SK-N-MC (cell line): ENCODE measurements around the gene RPL3.
"Not testable (repeated sequence)": the region's sequence is repeated elsewhere in the genome, so short reads cannot be mapped to it uniquely, and the experiment has no call there.

Experiments used
- DNase-seq: peaks from one replicate; pipeline ENCODE4 v3.0.0-alpha.2; 2011; ENCODE audit warnings: low read depth, low spot score
- H3K27ac ChIP-seq: fragments of 200-600 bp; sonication (generic); 2 replicates; pipeline ENCODE4 v1.5.1; 2016; ENCODE audit warnings: mixed run types
- H3K36me3 ChIP-seq: fragments of 200-600 bp; sonication (generic); 2 replicates; pipeline ENCODE4 v1.6.1; 2017; ENCODE audit warnings: antibody characterized with exemption, low read length, mixed read lengths; ENCODE audit not compliant: insufficient read depth
- H3K4me3 ChIP-seq: fragments of 200-600 bp; sonication (generic); 2 replicates; pipeline ENCODE4 v1.5.1; 2016
- H3K9ac ChIP-seq: fragments of 200-600 bp; sonication (generic); 2 replicates; pipeline ENCODE4 v1.8.0; 2017; ENCODE audit warnings: mixed run types, mixed read lengths; ENCODE audit not compliant: insufficient read length
- H3K9me3 ChIP-seq: fragments of 200-600 bp; sonication (generic); 2 replicates; pipeline ENCODE4 v1.6.1; 2017; ENCODE audit warnings: low read depth, mild to moderate bottlenecking, antibody characterized with exemption, low read length, moderate library complexity, mixed read lengths
- EZH2 ChIP-seq: fragments of 200-600 bp; sonication (generic); IDR thresholded peaks from one replicate; pipeline ENCODE4 v1.6.1; 2017; ENCODE audit warnings: antibody characterized with exemption
- FOXP2 ChIP-seq: optimal IDR thresholded peaks from 2 replicates; pipeline ENCODE3; 2011; ENCODE audit warnings: mild to moderate bottlenecking, moderate library complexity; ENCODE audit not compliant: insufficient read depth; ENCODE audit errors: extremely low read length, control extremely low read depth
- POLR2AphosphoS5 ChIP-seq: IDR thresholded peaks from 2 replicates; pipeline ENCODE4 v1.6.1; 2012; ENCODE audit warnings: mild to moderate bottlenecking, low read depth, low read length, borderline replicate concordance

The RPL3 gene

DNA sequence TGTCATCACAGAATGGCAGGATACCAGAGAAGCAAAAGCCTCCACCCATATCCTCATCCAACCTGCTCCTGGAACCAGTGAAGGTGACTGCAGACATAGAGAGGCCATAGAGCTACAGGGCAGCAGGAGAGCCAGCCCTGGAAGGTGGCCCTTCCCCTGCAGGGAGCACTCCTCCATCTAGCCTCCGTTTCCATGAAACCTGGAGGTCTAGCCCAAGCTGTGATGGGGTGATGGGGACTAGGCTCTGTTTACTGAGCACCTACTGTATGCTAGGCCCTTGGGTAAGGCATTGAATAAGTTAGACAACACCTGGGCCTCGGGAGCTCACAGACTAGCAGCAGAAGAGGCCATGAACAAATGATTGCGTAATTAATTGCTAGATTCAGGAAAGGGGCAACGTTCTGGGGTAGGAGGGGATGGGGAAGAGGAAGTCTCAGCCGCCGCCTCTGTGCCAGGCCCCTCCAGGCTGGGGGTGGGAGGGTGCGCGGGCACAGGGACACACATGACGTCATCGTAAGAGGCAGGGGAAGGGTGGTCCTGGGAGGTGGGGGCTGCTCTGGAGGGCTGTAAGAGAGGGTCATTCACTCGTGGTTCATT is 29.6 kb upstream of the RPL3 start:
- no peak for DNase-seq
- TF ChIP-seq FOXP2 (no peak), EZH2 (no peak), POLR2AphosphoS5 (no peak; the same call in 1 of the 2 replicates)
- no peaks in the 10 kb centered on the region for H3K36me3 ChIP-seq
- H3K9ac ChIP-seq = peak overlapping the region; percentile 79
- H3K4me3 ChIP-seq = peak overlapping the region; percentile 88
- 0 out of 2 replicates have a peak overlapping the region, but pooled peaks have one; percentile 42 for H3K27ac ChIP-seq
- no peaks in the 10 kb centered on the region for H3K9me3 ChIP-seq

DNA sequence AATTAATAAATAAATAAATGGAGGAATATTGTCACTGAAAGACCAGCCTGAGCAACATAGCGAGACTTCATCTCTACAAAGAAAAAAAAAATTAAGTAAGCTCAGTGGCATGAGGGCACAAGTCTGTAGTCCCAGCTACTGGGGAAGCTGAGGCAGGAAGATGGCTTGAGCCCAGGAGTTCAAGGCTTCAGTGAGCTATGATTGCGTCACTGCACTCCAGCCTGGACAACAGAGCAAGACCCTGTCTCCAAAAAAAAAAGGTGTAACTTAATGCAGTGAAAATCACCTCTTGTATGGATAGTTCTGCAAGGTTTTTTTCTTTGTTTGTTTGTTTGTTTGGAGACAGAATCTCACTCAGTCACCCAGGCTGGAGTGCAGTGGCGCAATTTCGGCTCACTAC is 25.8 kb upstream of the RPL3 start:
- Histone ChIP-seq H3K27ac (no peak overlapping the region), H3K9me3 (no peaks in the 10 kb centered on the region), H3K9ac (no peak overlapping the region), H3K4me3 (no peak overlapping the region), H3K36me3 (no peaks in the 10 kb centered on the region)
- no peak for TF ChIP-seq EZH2
- no peak for TF ChIP-seq FOXP2
- no peak for TF ChIP-seq POLR2AphosphoS5
- no peak for DNase-seq

DNA sequence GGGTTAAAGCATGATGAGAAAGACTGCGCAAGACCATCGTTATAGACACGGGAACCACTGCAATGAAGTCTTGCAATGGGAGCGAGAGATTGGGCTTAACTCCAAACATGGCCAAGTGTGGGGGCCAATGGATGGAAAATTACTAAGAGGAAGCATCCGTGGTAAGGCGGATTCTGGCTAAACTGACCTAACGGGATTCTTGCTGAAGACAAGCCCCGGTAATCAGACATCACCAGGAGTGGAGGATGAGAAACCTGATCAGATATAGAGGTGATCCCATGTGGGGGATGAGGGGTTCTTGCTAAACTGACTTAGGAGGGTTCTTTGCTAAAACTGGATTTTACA is 24.6 kb upstream of the RPL3 start:
- Histone ChIP-seq H3K36me3 (no peaks in the 10 kb centered on the region), H3K9ac (no peak overlapping the region), H3K9me3 (no peaks in the 10 kb centered on the region), H3K4me3 (no peak overlapping the region), H3K27ac (no peak overlapping the region)
- TF ChIP-seq EZH2 (no peak), POLR2AphosphoS5 (no peak), FOXP2 (no peak)
- no peak for DNase-seq

DNA sequence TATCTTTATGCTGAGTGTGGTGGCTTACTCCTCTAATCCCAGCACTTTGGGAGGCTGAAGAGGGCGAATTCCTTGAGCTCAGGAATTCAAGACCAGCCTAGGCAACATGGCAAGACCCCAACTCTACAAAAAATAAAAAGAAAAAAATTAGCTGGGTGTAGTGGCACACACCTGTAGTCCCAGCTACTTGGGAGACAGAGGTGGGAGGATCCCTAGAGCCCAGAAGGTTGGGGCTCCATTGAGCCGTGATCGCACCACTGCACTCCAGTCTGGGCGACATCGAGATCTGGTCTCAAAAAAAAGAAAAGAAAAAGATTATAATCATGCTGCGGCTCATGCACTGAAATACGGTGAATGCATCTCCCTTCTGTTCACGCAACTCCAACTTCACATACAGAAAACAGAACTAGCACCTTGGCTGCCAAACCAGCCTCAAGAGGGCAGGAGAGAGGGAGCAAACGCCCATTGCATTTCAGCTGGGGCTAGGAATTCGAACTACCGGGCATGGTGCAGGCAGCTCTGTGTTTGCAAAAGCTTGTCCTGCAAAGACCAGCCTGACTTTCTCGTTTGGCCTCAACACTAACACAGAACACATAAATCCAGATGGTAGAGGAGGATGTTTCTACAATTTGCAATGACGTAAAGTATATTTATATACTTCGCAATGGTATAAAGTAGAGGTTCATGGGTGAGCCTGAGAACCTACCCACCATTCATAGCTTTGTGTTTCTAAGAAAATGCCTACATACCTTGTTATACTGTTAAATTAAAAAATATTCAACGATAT is 24.0 kb upstream of the RPL3 start:
- no peak for TF ChIP-seq FOXP2
- no peak for TF ChIP-seq EZH2
- no peak for TF ChIP-seq POLR2AphosphoS5
- Histone ChIP-seq H3K27ac (no peak overlapping the region), H3K9ac (no peak overlapping the region), H3K36me3 (no peaks in the 10 kb centered on the region), H3K4me3 (no peak overlapping the region), H3K9me3 (no peaks in the 10 kb centered on the region)
- DNase-seq = peak; percentile 22

DNA sequence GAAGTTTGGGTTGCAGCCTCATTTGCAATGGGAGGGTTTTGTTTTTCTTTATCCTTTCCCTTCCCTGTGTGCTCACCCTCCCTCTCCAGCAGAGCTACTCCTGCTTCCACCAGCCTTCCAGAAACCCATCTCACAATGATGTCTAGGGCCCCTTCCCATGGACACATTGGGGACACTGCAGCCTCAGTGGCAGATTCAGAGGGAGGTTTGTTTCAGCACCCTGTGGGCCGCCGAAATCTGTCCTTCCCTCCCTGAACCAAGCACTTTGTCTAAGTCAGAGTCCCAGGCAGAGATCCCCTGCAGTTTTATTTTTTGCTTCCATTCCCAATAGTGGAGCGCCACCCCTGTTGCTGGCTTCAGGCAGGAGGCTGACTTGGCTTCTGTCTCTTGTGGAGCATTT is 21.8 kb upstream of the RPL3 start:
- H3K4me3 ChIP-seq = no peak overlapping the region

DNA sequence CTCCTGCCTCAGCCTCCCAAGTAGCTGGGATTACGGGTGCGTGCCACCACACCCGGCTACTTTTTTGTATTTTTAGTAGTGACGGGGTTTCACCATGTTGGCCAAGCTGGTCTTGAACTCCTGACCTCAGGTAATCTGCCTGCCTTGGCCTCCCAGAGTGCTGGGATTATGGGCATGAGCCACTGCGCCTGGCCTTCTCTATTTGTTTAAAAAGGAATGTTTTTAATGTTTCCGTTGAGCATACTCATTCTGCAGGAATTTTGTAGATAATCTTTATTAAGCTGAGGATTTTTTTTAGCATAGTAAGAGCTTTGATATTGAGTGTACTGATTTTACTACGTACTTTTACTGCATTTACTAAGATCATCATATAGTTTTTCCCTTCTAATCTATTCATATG is 20.4 kb upstream of the RPL3 start:
- not testable (repeated sequence) for DNase-seq

More for the DNA sequence above, 21.8 kb upstream of the RPL3 start:
- TF ChIP-seq EZH2 = no peak
- TF ChIP-seq POLR2AphosphoS5 = no peak
- no peak for TF ChIP-seq FOXP2
- DNase-seq = no peak
- no peaks in the 10 kb centered on the region for H3K9me3 ChIP-seq
- no peak overlapping the region for H3K9ac ChIP-seq
- H3K27ac ChIP-seq = no peak overlapping the region
- no peaks in the 10 kb centered on the region for H3K36me3 ChIP-seq

DNA sequence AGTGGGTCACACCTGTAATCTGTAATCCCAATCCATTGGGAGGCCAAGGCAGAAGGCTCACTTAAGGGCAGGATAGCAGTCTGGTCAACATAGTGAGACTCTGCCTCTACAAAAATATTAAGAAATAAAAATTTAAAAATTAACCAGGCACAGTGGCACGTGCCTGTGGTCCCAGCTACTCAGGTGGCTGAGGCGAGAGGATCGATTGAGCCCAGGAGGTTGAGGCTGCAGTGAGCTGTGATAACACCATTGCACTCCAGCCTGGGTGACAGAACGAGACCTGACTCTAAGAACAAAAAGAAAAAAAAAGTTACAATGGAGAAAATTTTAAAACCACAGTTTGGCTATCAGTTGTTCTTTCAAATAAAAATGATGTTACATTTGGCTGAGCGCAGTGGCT is 17.0 kb upstream of the RPL3 start:
- Histone ChIP-seq H3K4me3 (no peak overlapping the region), H3K9ac (no peak overlapping the region), H3K27ac (no peak overlapping the region), H3K36me3 (no peaks in the 10 kb centered on the region), H3K9me3 (no peaks in the 10 kb centered on the region)
- TF ChIP-seq EZH2 = no peak
- no peak for DNase-seq

More for the DNA sequence above, 20.4 kb upstream of the RPL3 start:
- not testable (repeated sequence) for H3K4me3 ChIP-seq, H3K36me3 ChIP-seq, H3K27ac ChIP-seq, H3K9me3 ChIP-seq, H3K9ac ChIP-seq

DNA sequence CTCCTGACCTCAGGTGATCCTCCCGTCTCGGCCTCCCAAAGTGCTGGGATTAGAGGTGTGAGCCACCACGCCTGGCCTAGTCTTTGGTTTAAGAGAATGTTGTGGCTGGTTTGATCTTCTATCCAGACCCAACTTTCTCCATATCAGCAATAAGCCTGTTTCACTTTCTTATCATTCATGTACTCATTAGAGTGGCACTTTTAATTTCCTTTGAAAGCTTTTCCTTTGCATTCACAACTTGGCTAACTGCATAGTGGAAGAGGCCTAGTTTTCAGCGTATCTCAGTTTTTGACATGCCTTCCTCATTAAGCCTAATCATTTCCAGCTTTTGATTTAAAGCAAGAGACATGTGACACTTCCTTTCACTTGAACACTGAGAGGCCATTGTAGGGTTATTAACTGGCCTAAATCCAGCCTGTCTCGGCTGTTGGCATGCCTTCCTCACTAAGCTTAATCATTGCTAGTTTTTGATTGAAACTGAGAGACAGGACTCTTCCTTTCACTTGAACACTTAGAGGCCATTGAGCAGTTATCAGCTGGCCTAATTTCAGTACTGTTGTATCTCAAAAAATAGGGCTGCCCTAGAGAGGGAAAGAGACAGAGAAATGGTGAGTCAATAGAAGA is 13.1 kb upstream of the RPL3 start:
- TF ChIP-seq FOXP2 (no peak), EZH2 (no peak), POLR2AphosphoS5 (no peak)
- DNase-seq = no peak

DNA sequence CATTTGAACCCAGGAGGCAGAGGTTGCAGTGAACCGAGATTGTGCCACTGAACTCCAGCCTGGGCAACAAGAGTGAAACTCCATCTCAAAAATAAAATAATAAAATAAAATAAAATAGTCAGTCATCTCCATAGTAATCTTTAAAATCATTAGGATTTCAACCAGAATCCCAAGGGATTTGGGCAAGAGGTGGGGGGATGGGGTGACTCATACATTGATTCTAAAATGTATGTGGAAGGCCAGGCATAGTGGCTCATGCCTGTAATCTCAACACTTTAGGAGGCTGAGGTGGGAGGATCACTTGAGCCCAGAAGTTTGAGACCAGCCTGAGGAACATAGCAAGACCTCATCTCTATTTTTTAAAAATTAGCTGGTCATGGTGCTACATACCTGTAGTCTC is 11.1 kb upstream of the RPL3 start:
- H3K27ac ChIP-seq, H3K4me3 ChIP-seq, DNase-seq, H3K36me3 ChIP-seq, H3K9me3 ChIP-seq, H3K9ac ChIP-seq: not testable (repeated sequence)

More for the DNA sequence above, 13.1 kb upstream of the RPL3 start:
- H3K9me3 ChIP-seq = no peaks in the 10 kb centered on the region
- H3K4me3 ChIP-seq = peak overlapping the region; percentile 30; the same call in 1 of the 2 replicates
- H3K36me3 ChIP-seq = no peaks in the 10 kb centered on the region
- peak overlapping the region; percentile 17 for H3K9ac ChIP-seq
- H3K27ac ChIP-seq = peak overlapping the region; percentile 85
